Testis (tissue), 5 donors: Measurements from ENCODE around the gene SLC47A2. TPM values are rescaled to one million over a fixed set of nuclear protein-coding genes. Genes with fewer than 3 reads are reported as not detected.
"Not testable (repeated sequence)": the region's sequence is repeated elsewhere in the genome, so short reads cannot be mapped to it uniquely, and the experiment has no call there.

Experiments
- DNase-seq: peaks from one replicate; pipeline ENCODE4 v3.0.0-alpha.2; 2019
- H3K27ac ChIP-seq, 2 donors: fragments of 200-600 bp; sonication (generic); one replicate each; pipeline ENCODE4 v1.5.1; 2019
- H3K27me3 ChIP-seq: fragments of 200-600 bp; sonication (generic); one replicate; pipeline ENCODE4 v1.5.1; 2019
- H3K36me3 ChIP-seq: fragments of 200-600 bp; sonication (generic); one replicate; pipeline ENCODE4 v1.5.1; 2017; ENCODE audit warnings: low read depth; ENCODE audit errors: missing control alignments
- H3K4me1 ChIP-seq: fragments of 200-600 bp; sonication (generic); one replicate; pipeline ENCODE4 v1.5.1; 2019
- H3K4me3 ChIP-seq, 2 donors: fragments of 200-600 bp; sonication (generic); one replicate each; pipeline ENCODE4 v1.5.1; 2017 to 2019
- H3K9me3 ChIP-seq: fragments of 200-600 bp; sonication (generic); one replicate; pipeline ENCODE4 v1.5.1; 2017
- CTCF ChIP-seq, 3 experiments: fragments of 450-650 bp in 2 of 3; fragments of 200-600 bp in 1 of 3; sonication (generic) in 1 of 3; IDR thresholded peaks; one replicate each; pipeline ENCODE4 v1.5.1; 2016 to 2019; ENCODE audit warnings: antibody characterized with exemption in 3 of 3, mild to moderate bottlenecking in 2 of 3, moderate library complexity in 1 of 3
- POLR2A ChIP-seq: fragments of 450-650 bp; IDR thresholded peaks from one replicate; pipeline ENCODE4 v1.6.1; 2017; ENCODE audit warnings: antibody characterized with exemption, mild to moderate bottlenecking, moderate library complexity
- WGBS, 2 donors: methylation state at CpG; one replicate each; pipeline ENCODE4 v1.1.5; 2018; 5-methylcytosine and 5-hydroxymethylcytosine counted together
- intact Hi-C: fragments of 100-400 bp; cut with DNase I; formaldehyde crosslinking; loops from one replicate; pipeline ENCODE4 v1.15.1; 2023; ENCODE audit warnings: low total_unique reads
- long read RNA-seq, 2 donors: transcript quantifications; one replicate each; lab custom pipeline, GENCODE V29; 2026
- polyA plus RNA-seq: library from polyadenylated mRNA; stranded (reverse); fragments of 350-450 nt; fragmentation: Illumina TruSeq; extraction: RNeasy Lipid Tissue Mini Kit (QIAGEN cat#74804); gene quantifications from one replicate; pipeline ENCODE4 v1.2.3, GENCODE V29; 2014; ENCODE audit warnings: low read depth, low replicate concordance; ENCODE audit not compliant: insufficient read depth
- total RNA-seq, 2 donors: library from RNA; depleted of rRNA; stranded (reverse); fragments of >200 nt; gene quantifications; one replicate each; pipeline ENCODE4 v1.2.3, GENCODE V29; 2016

SLC47A2 gene
- total RNA-seq, result under 1 TPM; 0.16 to 0.50 TPM
- 1.1 TPM for polyA plus RNA-seq
- long read RNA-seq, donor 1, result 0 reads
- long read RNA-seq, donor 2, result 0 reads

GRCh38 chr17:19716108-19717030 is at the start of gene SLC47A2:
Gene SLC47A2, minus strand, starts transcription at chr17:19716584. Its CDS starts 29 bp downstream, at chr17:19716555.
- 77% methylated on average over 10 of the region's 13 CpGs; no CpG with 5 or more reads in 1 of the 2 donors for WGBS, 2 donors
- DNase-seq, result peak; percentile 33
- Histone ChIP-seq H3K27me3 (no peaks in the 10 kb centered on the region), H3K4me3 (no peak within 1 kb of the TSS), H3K4me1 (peaks cover 5% of the 10 kb centered on the region), H3K36me3 (no peaks in the 10 kb centered on the region), H3K9me3 (no peaks in the 10 kb centered on the region), H3K27ac (no peak within 1 kb of the TSS)
- no peak for TF ChIP-seq POLR2A
- no peak for TF ChIP-seq CTCF (IDR thresholded peaks at IDR 0.05)
- intact Hi-C loops, result no loop called here

GRCh38 chr17:19766016-19766415 is 49.6 kb upstream of the SLC47A2 start:
- 40 to 73% methylated on average over 1 to 7 of the region's 7 CpGs for WGBS, 2 donors

GRCh38 chr17:19763991-19764390 is 47.6 kb upstream of the SLC47A2 start:
- WGBS, 2 donors, result 93 to 100% methylated on average over 5 to 6 of the region's 6 CpGs
- not testable (repeated sequence) for H3K27ac ChIP-seq, H3K4me1 ChIP-seq, H3K4me3 ChIP-seq, H3K36me3 ChIP-seq, DNase-seq, H3K9me3 ChIP-seq, H3K27me3 ChIP-seq
- intact Hi-C loops, result loop anchor here (10.0 kb wide), 1 partner anchor 399 kb away; the partner anchor contains the start of gene B9D1

More at GRCh38 chr17:19766016-19766415, 49.6 kb upstream of the SLC47A2 start:
- intact Hi-C loops, result loop anchor here (5.0 to 10.0 kb wide), 2 partner anchors 249 to 401 kb away; partner anchors contain the start of gene B9D1
- Histone ChIP-seq H3K27ac (no peak overlapping the region), H3K4me1 (no peaks in the 10 kb centered on the region), H3K9me3 (no peaks in the 10 kb centered on the region), H3K36me3 (no peaks in the 10 kb centered on the region), H3K4me3 (no peak overlapping the region), H3K27me3 (no peaks in the 10 kb centered on the region)
- TF ChIP-seq CTCF (IDR thresholded peaks at IDR 0.05), result no peak
- no peak for TF ChIP-seq POLR2A
- DNase-seq, result no peak

- TF ChIP-seq POLR2A (no peak), CTCF (IDR thresholded peaks at IDR 0.05) (no peak)
- H3K4me3 ChIP-seq, result no peak overlapping the region
- no peaks in the 10 kb centered on the region for H3K4me1 ChIP-seq
- no peaks in the 10 kb centered on the region for H3K9me3 ChIP-seq
- H3K27me3 ChIP-seq, result no peaks in the 10 kb centered on the region
- DNase-seq, result no peak
- WGBS, 2 donors, result 86 to 100% methylated on average over 2 of the region's 2 CpGs
- H3K27ac ChIP-seq, result no peak overlapping the region
- H3K36me3 ChIP-seq, result no peaks in the 10 kb centered on the region
- intact Hi-C loops, result loop anchor here (10.0 kb wide), 1 partner anchor 399 kb away; the partner anchor contains the start of gene B9D1
These were observed 47.0 kb upstream of the SLC47A2 start for GRCh38 chr17:19763416-19763815.

GRCh38 chr17:19762515-19762961 is 46.2 kb upstream of the SLC47A2 start:
- H3K27ac ChIP-seq, result no peak overlapping the region
- no peaks in the 10 kb centered on the region for H3K36me3 ChIP-seq
- H3K9me3 ChIP-seq, result no peaks in the 10 kb centered on the region
- DNase-seq, result peak; percentile 80
- peak; percentile 33 to 82 (median 58) for TF ChIP-seq CTCF (IDR thresholded peaks at IDR 0.05)
- no peak for TF ChIP-seq POLR2A
- intact Hi-C loops, result loop anchor here (10.0 kb wide), 1 partner anchor 398 kb away; the partner anchor contains the start of gene B9D1
- H3K27me3 ChIP-seq, result no peaks in the 10 kb centered on the region
- H3K4me3 ChIP-seq, result no peak overlapping the region
- no peaks in the 10 kb centered on the region for H3K4me1 ChIP-seq
- 50 to 54% methylated on average over 13 to 15 of the region's 15 CpGs for WGBS, 2 donors
